Aorta (tissue), 5 donors: ENCODE measurements around the gene KLLN. TPM values are rescaled to one million over a fixed set of nuclear protein-coding genes. Genes with fewer than 3 reads are reported as not detected.
A peak's percentile ranks its signal among the peaks of the same experiment; 100 is the strongest.
"Not testable (repeated sequence)": the region's sequence is repeated elsewhere in the genome, so short reads cannot be mapped to it uniquely, and the experiment has no call there.

Experiments used
- ATAC-seq: fragments of 200-7000 bp; cut with Tn5 transposase; one replicate; pipeline ENCODE4 v1.9.1; 2022; ENCODE audit warnings: moderate library complexity; ENCODE audit not compliant: low FRiP score
- DNase-seq, 2 donors: peaks; one replicate each; pipeline ENCODE4 v3.0.0-alpha.2; 2020
- H3K27ac ChIP-seq, 2 donors: one replicate each; pipeline ENCODE4 v1.5.1; 2013; ENCODE audit warnings: low read length in 2 of 2, mild to moderate bottlenecking in 2 of 2, moderate library complexity in 2 of 2, control low read depth in 1 of 2, inconsistent platforms in 1 of 2, low read depth in 1 of 2
- H3K27me3 ChIP-seq, 2 donors: one replicate each; pipeline ENCODE4 v1.6.1; 2013; ENCODE audit warnings: control low read depth in 1 of 2, low read length in 1 of 2, mild to moderate bottlenecking in 1 of 2, moderate library complexity in 1 of 2; ENCODE audit not compliant: insufficient read depth in 2 of 2, control insufficient read depth in 1 of 2
- H3K36me3 ChIP-seq, 2 donors: one replicate each; pipeline ENCODE4 v1.6.1; 2013; ENCODE audit warnings: control low read depth in 1 of 2, low read length in 1 of 2, mild to moderate bottlenecking in 1 of 2; ENCODE audit not compliant: insufficient read depth in 2 of 2, control insufficient read depth in 1 of 2
- H3K4me1 ChIP-seq, 2 donors: one replicate each; pipeline ENCODE4 v1.6.1; 2013; ENCODE audit warnings: low read length in 2 of 2, control low read depth in 1 of 2, mild to moderate bottlenecking in 1 of 2, moderate library complexity in 1 of 2; ENCODE audit not compliant: insufficient read depth in 2 of 2, control insufficient read depth in 1 of 2
- H3K4me3 ChIP-seq, 2 donors: one replicate each; pipeline ENCODE4 v1.5.1; 2013; ENCODE audit warnings: low read length in 2 of 2, control low read depth in 1 of 2, mild to moderate bottlenecking in 1 of 2
- H3K9me3 ChIP-seq: one replicate; pipeline ENCODE4 v1.6.1; 2013; ENCODE audit warnings: mild to moderate bottlenecking, low read length; ENCODE audit not compliant: control insufficient read depth
- WGBS, 2 donors: extraction: QIAGEN DNeasy Blood & Tissue Kit; methylation state at CpG; one replicate each; pipeline ENCODE4 v1.1.7; 2013; 5-methylcytosine and 5-hydroxymethylcytosine counted together
- intact Hi-C, 2 donors: fragments of 100-400 bp; cut with DNase I; formaldehyde crosslinking; loops; one replicate each; pipeline versions ENCODE4 v1.14.2 to v1.15.0; 2022
- long read RNA-seq, 2 donors: library from polyadenylated mRNA; unstranded; transcript quantifications; one replicate each; pipeline ENCODE4 v2.0.0, GENCODE V29; 2020 to 2021
- polyA plus RNA-seq, 2 donors: library from polyadenylated mRNA; stranded (reverse); fragments of 200-250 nt; gene quantifications; one replicate each; pipeline ENCODE4 v1.2.3, GENCODE V29; 2013
- total RNA-seq, 2 donors: library from RNA; stranded (reverse); fragmentation: NEBNext Ultra II Directional; extraction: Animal tissue kit (Norgen Biotek cat#: 25700); gene quantifications; one replicate each; pipeline ENCODE4 v1.2.1, GENCODE V29; 2021
- donor health status: healthy with polysubstance abuse.
- donor health status: Bipolar disorder and iron deficiency.
- donor health status: DM: no; HTN: no; CAD: no.
- donor health status: DM: no; HTN: no; CAD: no.
- donor health status: DM: yes; HTN: yes; CAD: no.

KLLN gene, protein sequence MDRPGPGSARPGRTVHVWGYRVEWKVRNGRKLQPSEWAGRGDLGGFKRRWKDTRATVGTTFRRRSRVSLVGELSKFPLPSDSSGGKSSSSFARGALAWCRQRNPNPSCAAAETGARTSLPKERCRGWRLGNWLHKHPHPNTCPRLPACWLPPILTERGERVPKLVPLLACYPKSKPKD
- under 1 TPM; 0.29 to 0.66 TPM for total RNA-seq
- under 1 TPM; 0.25 to 0.36 TPM for polyA plus RNA-seq
- long read RNA-seq, donor 1: 0 reads
- long read RNA-seq, donor 2: 0 reads

DNA sequence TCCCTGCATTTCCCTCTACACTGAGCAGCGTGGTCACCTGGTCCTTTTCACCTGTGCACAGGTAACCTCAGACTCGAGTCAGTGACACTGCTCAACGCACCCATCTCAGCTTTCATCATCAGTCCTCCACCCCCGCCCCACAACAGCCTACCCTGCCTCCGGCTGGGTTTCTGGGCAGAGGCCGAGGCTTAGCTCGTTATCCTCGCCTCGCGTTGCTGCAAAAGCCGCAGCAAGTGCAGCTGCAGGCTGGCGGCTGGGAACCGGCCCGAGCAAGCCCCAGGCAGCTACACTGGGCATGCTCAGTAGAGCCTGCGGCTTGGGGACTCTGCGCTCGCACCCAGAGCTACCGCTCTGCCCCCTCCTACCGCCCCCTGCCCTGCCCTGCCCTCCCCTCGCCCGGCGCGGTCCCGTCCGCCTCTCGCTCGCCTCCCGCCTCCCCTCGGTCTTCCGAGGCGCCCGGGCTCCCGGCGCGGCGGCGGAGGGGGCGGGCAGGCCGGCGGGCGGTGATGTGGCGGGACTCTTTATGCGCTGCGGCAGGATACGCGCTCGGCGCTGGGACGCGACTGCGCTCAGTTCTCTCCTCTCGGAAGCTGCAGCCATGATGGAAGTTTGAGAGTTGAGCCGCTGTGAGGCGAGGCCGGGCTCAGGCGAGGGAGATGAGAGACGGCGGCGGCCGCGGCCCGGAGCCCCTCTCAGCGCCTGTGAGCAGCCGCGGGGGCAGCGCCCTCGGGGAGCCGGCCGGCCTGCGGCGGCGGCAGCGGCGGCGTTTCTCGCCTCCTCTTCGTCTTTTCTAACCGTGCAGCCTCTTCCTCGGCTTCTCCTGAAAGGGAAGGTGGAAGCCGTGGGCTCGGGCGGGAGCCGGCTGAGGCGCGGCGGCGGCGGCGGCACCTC lies at the start of gene KLLN, which contains the start of gene PTEN:
Gene KLLN (minus strand): TSS at position 481 of the 891 bp plus-strand sequence. CDS start 1,046 bp downstream, outside the sequence.
Gene PTEN (plus strand): TSS at position 573 of the 891 bp plus-strand sequence. CDS start 845 bp downstream, outside the sequence.
- ATAC-seq (peak; percentile 86), DNase-seq (peak; percentile 94 to 96)
- WGBS, 2 donors: 0% methylated on average over 76 to 89 of the region's 89 CpGs
- H3K36me3 ChIP-seq: no peaks in the 10 kb centered on the region
- intact Hi-C loops: loop anchor here (2.0 to 10.0 kb wide), 7 partner anchors 62 to 402 kb away; no protein-coding TSS in a partner anchor
- H3K4me3 ChIP-seq: peak within 1 kb of the TSS; percentile 94 to 99
- H3K4me1 ChIP-seq: no peaks in the 10 kb centered on the region
- H3K9me3 ChIP-seq: no peaks in the 10 kb centered on the region
- H3K27ac ChIP-seq: peak within 1 kb of the TSS; percentile 83 to 96
- H3K27me3 ChIP-seq: no peaks in the 10 kb centered on the region

DNA sequence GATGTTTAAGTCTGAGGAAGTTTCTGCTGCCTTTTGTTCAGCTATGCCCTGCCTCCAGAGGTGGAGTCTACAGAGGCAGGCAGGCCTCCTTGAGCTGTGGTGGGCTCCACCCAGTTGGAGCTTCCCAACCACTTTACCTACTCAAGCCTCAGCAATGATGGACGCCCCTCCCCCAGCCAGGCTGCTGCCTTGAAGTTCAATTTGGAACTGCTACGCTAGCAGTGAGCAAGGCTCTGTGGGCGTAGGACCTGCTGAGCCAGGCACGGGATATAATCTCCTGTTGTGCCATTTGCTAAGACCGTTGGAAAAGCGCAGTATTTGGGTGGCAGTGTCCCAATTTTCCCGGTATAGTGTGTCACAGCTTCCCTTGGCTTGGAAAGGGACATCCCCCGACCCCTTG lies 40.1 kb upstream of the KLLN start:
- H3K4me3 ChIP-seq, H3K9me3 ChIP-seq, DNase-seq, H3K27ac ChIP-seq, H3K27me3 ChIP-seq, H3K36me3 ChIP-seq, intact Hi-C loops, H3K4me1 ChIP-seq, ATAC-seq: not testable (repeated sequence)
- WGBS, 2 donors: 98 to 100% methylated on average over 8 of the region's 8 CpGs

DNA sequence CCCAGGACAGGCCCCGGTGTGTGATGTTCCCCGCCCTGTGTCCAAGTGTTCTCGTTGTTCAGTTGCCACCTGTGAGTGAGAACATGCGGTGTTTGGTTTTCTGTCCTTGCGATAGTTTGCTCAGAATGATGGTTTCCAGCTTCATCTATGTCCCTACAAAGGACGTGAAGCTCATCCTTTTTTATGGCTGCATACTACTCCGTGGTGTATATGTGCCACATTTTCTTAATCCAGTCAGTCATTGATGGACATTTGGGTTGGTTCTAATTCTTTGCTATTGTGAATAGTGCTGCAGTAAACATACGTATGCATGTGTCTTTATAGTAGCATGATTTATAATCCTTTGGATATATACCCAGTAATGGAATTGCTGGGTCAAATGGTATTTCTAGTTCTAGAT lies 34.6 kb upstream of the KLLN start:
- H3K36me3 ChIP-seq, H3K27ac ChIP-seq, H3K9me3 ChIP-seq, H3K27me3 ChIP-seq, H3K4me3 ChIP-seq, ATAC-seq, DNase-seq, intact Hi-C loops, H3K4me1 ChIP-seq: not testable (repeated sequence)
- 97 to 98% methylated on average over 8 of the region's 8 CpGs for WGBS, 2 donors

DNA sequence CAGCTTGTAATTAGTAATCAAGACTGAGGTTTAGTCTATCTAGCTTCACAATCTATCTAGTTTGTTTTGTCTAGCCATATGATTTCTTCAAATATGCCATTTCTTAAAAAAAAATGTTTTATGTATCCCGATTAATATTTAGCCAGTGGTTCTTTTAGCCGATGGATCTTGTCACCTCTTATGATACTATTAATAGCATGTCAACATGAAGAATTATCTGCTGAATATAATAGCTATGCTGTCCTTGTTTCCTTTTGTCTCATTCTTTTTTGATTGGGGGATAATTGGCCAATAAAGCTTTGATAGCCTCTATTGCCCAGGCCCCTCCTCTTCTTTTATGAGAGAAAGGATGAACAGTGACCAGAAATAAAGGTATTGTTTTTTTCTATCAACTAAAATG lies 32.9 kb upstream of the KLLN start:
- intact Hi-C loops: no loop called here
- H3K9me3 ChIP-seq: no peaks in the 10 kb centered on the region
- H3K4me3 ChIP-seq: no peak overlapping the region
- whole genome bisulfite sequencing, 2 donors: 17 to 22% methylated on average over 2 of the region's 2 CpGs
- H3K36me3 ChIP-seq: no peaks in the 10 kb centered on the region
- ATAC-seq (no peak), DNase-seq (no peak)
- no peaks in the 10 kb centered on the region for H3K27me3 ChIP-seq
- H3K4me1 ChIP-seq: peaks cover 2 to 4% of the 10 kb centered on the region in 2 donors
- peak overlapping the region in 1 of 2 donors; percentile 43 for H3K27ac ChIP-seq

- intact Hi-C loops: no loop called here
- WGBS, 2 donors: 55 to 63% methylated on average over 1 of the region's 1 CpG
- ATAC-seq (no peak), DNase-seq (no peak)
- peaks cover 2 to 4% of the 10 kb centered on the region in 2 donors for H3K4me1 ChIP-seq
- H3K9me3 ChIP-seq: no peaks in the 10 kb centered on the region
- H3K27ac ChIP-seq: peak overlapping the region in 1 of 2 donors; percentile 43
- no peaks in the 10 kb centered on the region for H3K27me3 ChIP-seq
- H3K36me3 ChIP-seq: no peaks in the 10 kb centered on the region
- no peak overlapping the region for H3K4me3 ChIP-seq
Observed at GRCh38 chr10:87895430-87895829, 32.1 kb upstream of the KLLN start.

GRCh38 chr10:87887548-87888289 lies 24.4 kb upstream of the KLLN start:
- Histone ChIP-seq H3K4me1 (peaks cover 2 to 4% of the 10 kb centered on the region in 2 donors), H3K4me3 (no peak overlapping the region), H3K9me3 (no peaks in the 10 kb centered on the region), H3K27ac (no peak overlapping the region), H3K36me3 (no peaks in the 10 kb centered on the region), H3K27me3 (no peaks in the 10 kb centered on the region)
- ATAC-seq (no peak), DNase-seq (no peak)
- intact Hi-C loops: no loop called here
- 95 to 97% methylated on average over 2 of the region's 2 CpGs for WGBS, 2 donors

GRCh38 chr10:87887146-87887545 lies 23.8 kb upstream of the KLLN start:
- intact Hi-C loops: no loop called here
- no peaks in the 10 kb centered on the region for H3K27me3 ChIP-seq
- H3K4me1 ChIP-seq: peaks cover 0 to 2% of the 10 kb centered on the region in 2 donors
- H3K9me3 ChIP-seq: no peaks in the 10 kb centered on the region
- no peaks in the 10 kb centered on the region for H3K36me3 ChIP-seq
- no peak overlapping the region for H3K4me3 ChIP-seq
- ATAC-seq (no peak), DNase-seq (no peak)
- 91 to 97% methylated on average over 1 of the region's 1 CpG for WGBS, 2 donors
- no peak overlapping the region for H3K27ac ChIP-seq

DNA sequence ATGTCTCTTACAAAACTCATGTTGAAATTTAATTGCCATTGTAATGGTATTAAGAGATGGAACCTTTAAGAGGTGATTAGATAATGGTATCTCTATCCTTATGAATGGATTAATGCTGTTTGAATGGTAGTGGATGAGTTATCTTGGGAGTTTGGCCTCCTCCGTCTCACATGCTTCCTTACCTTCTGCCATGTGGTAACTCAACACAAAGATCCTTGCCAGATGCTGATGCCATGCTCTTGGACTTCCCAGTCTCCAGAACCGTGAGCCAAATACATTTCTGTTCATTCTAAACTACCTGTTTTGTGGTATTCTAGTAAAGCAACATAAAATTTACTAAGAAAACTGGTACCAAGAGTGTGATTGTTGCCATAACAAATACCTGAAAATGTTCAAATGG lies 23.3 kb upstream of the KLLN start:
- DNase-seq: no peak
- Histone ChIP-seq H3K4me1 (peaks cover 0 to 2% of the 10 kb centered on the region in 2 donors), H3K4me3 (no peak overlapping the region), H3K27me3 (no peaks in the 10 kb centered on the region), H3K9me3 (no peaks in the 10 kb centered on the region), H3K27ac (no peak overlapping the region), H3K36me3 (no peaks in the 10 kb centered on the region)
- no peak for ATAC-seq
- 82 to 85% methylated on average over 2 of the region's 2 CpGs for WGBS, 2 donors
- intact Hi-C loops: no loop called here
